ENCODE data around the gene TUNAR. TPM values are rescaled to one million over a fixed set of nuclear protein-coding genes. Genes with fewer than 3 reads are reported as not detected.

The TUNAR gene
- total RNA-seq, 3 donors from 2014 or later = not detected

DNA sequence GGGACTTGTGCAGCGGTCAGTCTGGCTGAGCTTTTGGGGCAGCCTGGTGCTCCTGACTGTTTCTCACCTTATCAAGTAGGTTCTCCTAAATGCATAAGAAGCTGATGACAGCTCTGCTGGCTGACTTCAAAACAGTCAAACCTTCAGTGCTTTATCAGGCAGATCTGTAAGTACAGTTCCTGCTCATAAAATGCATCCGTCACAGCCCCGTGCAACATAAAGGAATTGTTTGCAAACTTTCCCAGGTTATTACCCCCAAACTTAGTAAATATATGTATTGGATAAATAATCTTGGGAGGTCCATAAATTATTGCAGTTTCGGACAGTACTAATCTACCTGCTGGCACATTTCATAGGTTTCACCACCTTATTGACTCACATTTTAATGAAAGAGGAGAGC lies 10.7 kb downstream of the TUNAR start:
- no peaks in the 10 kb centered on the region for H3K4me1 Mint-ChIP-seq (ENCODE audit: low read depth)
- no peak overlapping the region for H3K4me3 Mint-ChIP-seq
- no peaks in the 10 kb centered on the region for H3K9me3 Mint-ChIP-seq
- ATAC-seq = no peak
- DNase-seq = no peak
- H3K27me3 Mint-ChIP-seq (ENCODE audit: low read depth) = peaks cover 14% of the 10 kb centered on the region
- no peaks in the 10 kb centered on the region for H3K36me3 Mint-ChIP-seq (ENCODE audit: insufficient read depth)

- ATAC-seq (no peak), DNase-seq (no peak)
- no peaks in the 10 kb centered on the region for H3K36me3 Mint-ChIP-seq (ENCODE audit: insufficient read depth)
- H3K27me3 Mint-ChIP-seq (ENCODE audit: low read depth) = peaks cover 16% of the 10 kb centered on the region
- no peak overlapping the region for H3K4me3 Mint-ChIP-seq
- no peaks in the 10 kb centered on the region for H3K9me3 Mint-ChIP-seq
- no peaks in the 10 kb centered on the region for H3K4me1 Mint-ChIP-seq (ENCODE audit: low read depth)
Measured at GRCh38 chr14:95889236-95889979, 12.8 kb downstream of the TUNAR start.

DNA sequence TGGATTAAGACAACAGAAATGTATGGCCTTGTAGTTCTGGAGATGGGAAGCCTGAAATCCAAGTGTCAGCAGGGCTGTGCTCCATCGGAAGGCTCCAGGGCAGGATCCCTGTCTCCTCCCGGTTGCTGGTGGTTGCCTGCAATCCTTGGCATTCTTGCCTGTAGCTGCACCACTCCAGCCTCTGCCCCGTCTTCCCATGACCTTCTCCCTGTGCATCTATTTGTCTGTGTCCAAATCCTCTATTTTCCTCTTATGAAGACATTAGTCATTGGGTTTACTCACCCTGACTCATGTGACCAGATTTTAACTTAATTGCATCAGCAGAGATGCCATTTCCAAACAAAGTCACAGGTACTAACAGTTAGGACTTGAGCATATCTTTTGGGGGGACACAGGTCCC lies 15.1 kb downstream of the TUNAR start:
- Mint-ChIP-seq H3K27me3 (ENCODE audit: low read depth) (peaks cover 25% of the 10 kb centered on the region), H3K4me1 (ENCODE audit: low read depth) (no peaks in the 10 kb centered on the region), H3K9me3 (no peaks in the 10 kb centered on the region), H3K36me3 (ENCODE audit: insufficient read depth) (no peaks in the 10 kb centered on the region), H3K4me3 (no peak overlapping the region)
- ATAC-seq (no peak), DNase-seq (no peak)

GRCh38 chr14:95892142-95892541 lies 15.5 kb downstream of the TUNAR start:
- DNase-seq (no peak), ATAC-seq (no peak)
- H3K4me1 Mint-ChIP-seq (ENCODE audit: low read depth) = no peaks in the 10 kb centered on the region
- no peak overlapping the region for H3K4me3 Mint-ChIP-seq
- H3K27me3 Mint-ChIP-seq (ENCODE audit: low read depth) = peaks cover 25% of the 10 kb centered on the region
- H3K9me3 Mint-ChIP-seq = no peaks in the 10 kb centered on the region
- H3K36me3 Mint-ChIP-seq (ENCODE audit: insufficient read depth) = no peaks in the 10 kb centered on the region

DNA sequence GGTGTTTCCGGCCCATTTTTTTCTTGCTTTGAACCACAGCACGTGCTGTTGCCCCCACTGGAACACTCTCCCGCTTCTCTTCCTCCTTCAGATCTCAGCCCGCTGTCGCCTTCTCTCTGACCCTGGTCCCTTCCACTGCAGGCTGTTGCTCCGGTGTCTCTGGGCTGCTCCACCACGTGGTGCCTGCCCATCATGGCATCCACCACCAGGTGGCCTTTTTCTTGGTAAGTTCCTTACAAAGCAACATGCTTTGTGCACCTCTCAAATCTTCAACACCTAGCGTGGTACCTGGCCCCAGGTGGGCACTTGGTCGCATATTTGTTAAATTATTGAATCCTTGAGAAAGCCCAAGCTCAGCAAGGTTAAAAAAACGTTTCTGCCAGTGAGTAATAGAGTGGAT lies 19.1 kb downstream of the TUNAR start:
- Mint-ChIP-seq H3K4me3 (no peak overlapping the region), H3K27me3 (ENCODE audit: low read depth) (peaks cover 30% of the 10 kb centered on the region), H3K4me1 (ENCODE audit: low read depth) (no peaks in the 10 kb centered on the region), H3K36me3 (ENCODE audit: insufficient read depth) (no peaks in the 10 kb centered on the region), H3K9me3 (no peaks in the 10 kb centered on the region)
- ATAC-seq = no peak
- DNase-seq = no peak

DNA sequence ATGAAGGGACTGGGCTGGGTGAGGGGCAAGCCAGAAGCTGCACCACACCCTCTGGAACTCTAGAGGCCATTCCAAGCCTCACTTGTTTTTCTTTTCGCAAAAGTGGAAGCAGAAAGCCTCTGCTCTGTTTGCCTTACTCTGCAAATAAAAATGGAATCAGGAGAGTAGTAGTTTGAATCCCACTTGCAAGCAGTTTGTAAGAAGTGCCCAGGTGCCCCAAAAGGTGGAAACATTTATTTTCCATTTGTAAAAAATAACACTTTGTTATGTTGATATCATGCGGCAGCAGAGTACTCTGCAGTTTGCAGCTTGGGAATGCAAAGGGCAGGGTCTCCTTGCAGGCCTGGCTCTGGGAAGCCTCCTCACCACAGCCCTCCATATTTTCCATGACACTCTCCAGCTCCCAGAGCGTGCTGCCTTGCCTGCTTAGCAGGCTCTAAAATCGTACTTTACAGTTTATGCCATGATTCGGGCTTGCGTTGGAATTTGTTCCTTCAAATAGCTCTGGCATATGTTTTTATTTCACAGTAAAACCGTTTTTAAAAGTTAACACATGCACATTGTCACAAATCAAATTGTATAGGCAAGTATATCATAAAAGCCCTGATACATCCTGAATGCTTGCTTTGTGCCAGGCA lies 20.0 kb downstream of the TUNAR start:
- H3K36me3 Mint-ChIP-seq (ENCODE audit: insufficient read depth) = no peaks in the 10 kb centered on the region
- no peak for ATAC-seq
- H3K4me3 Mint-ChIP-seq = no peak overlapping the region
- DNase-seq = no peak
- peaks cover 31% of the 10 kb centered on the region for H3K27me3 Mint-ChIP-seq (ENCODE audit: low read depth)
- H3K4me1 Mint-ChIP-seq (ENCODE audit: low read depth) = no peaks in the 10 kb centered on the region
- no peaks in the 10 kb centered on the region for H3K9me3 Mint-ChIP-seq

- Mint-ChIP-seq H3K27me3 (ENCODE audit: low read depth) (peaks cover 33% of the 10 kb centered on the region), H3K36me3 (ENCODE audit: insufficient read depth) (no peaks in the 10 kb centered on the region), H3K4me3 (no peak overlapping the region), H3K4me1 (ENCODE audit: low read depth) (no peaks in the 10 kb centered on the region), H3K9me3 (no peaks in the 10 kb centered on the region)
- ATAC-seq (no peak), DNase-seq (no peak)
Measured at GRCh38 chr14:95897280-95897679, 20.6 kb downstream of the TUNAR start.

- DNase-seq (no peak), ATAC-seq (no peak)
- H3K4me3 Mint-ChIP-seq = no peak overlapping the region
- no peaks in the 10 kb centered on the region for H3K9me3 Mint-ChIP-seq
- H3K36me3 Mint-ChIP-seq (ENCODE audit: insufficient read depth) = no peaks in the 10 kb centered on the region
- peaks cover 23% of the 10 kb centered on the region for H3K27me3 Mint-ChIP-seq (ENCODE audit: low read depth)
- no peaks in the 10 kb centered on the region for H3K4me1 Mint-ChIP-seq (ENCODE audit: low read depth)
Measured at GRCh38 chr14:95901054-95901453, 24.4 kb downstream of the TUNAR start.

GRCh38 chr14:95902273-95902826 lies 25.7 kb downstream of the TUNAR start:
- ATAC-seq (no peak), DNase-seq (no peak)
- Mint-ChIP-seq H3K4me1 (ENCODE audit: low read depth) (no peaks in the 10 kb centered on the region), H3K27me3 (ENCODE audit: low read depth) (peaks cover 23% of the 10 kb centered on the region), H3K4me3 (no peak overlapping the region), H3K36me3 (ENCODE audit: insufficient read depth) (no peaks in the 10 kb centered on the region), H3K9me3 (no peaks in the 10 kb centered on the region)

GRCh38 chr14:95903165-95903564 lies 26.5 kb downstream of the TUNAR start:
- DNase-seq = no peak
- peaks cover 20% of the 10 kb centered on the region for H3K27me3 Mint-ChIP-seq (ENCODE audit: low read depth)
- no peak for ATAC-seq
- H3K9me3 Mint-ChIP-seq = no peaks in the 10 kb centered on the region
- no peaks in the 10 kb centered on the region for H3K36me3 Mint-ChIP-seq (ENCODE audit: insufficient read depth)
- no peak overlapping the region for H3K4me3 Mint-ChIP-seq
- H3K4me1 Mint-ChIP-seq (ENCODE audit: low read depth) = no peaks in the 10 kb centered on the region

DNA sequence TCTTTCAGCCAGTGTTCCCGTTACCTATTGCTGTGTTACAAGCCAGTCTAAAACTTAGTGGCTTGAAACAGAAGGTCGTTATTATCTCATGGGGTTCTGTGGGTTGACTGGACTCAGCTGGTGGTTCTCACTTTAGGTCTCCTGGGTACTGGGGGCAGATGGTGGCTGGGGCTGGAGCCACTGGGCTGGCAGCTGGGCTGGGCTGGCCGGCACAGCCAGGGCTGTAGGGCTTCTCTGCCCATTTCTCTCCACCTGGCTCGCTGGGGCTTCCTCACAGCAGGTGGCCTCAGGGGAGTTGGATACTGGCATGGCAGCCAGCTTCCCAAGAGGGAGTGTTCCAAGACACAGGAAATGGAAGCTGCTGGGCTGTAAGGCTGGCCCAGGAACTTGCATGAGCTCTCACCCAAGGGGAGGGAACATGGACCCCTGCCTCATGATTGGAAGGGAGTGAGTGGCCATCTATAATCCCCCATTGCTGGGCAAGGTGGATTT lies 27.0 kb downstream of the TUNAR start:
- H3K9me3 Mint-ChIP-seq = no peaks in the 10 kb centered on the region
- H3K36me3 Mint-ChIP-seq (ENCODE audit: insufficient read depth) = no peaks in the 10 kb centered on the region
- H3K4me3 Mint-ChIP-seq = no peak overlapping the region
- peaks cover 20% of the 10 kb centered on the region for H3K27me3 Mint-ChIP-seq (ENCODE audit: low read depth)
- DNase-seq = no peak
- no peaks in the 10 kb centered on the region for H3K4me1 Mint-ChIP-seq (ENCODE audit: low read depth)
- ATAC-seq = no peak

GRCh38 chr14:95906591-95906990 lies 30.0 kb downstream of the TUNAR start:
- no peaks in the 10 kb centered on the region for H3K36me3 Mint-ChIP-seq (ENCODE audit: insufficient read depth)
- DNase-seq = no peak
- no peak overlapping the region for H3K4me3 Mint-ChIP-seq
- ATAC-seq = no peak
- no peaks in the 10 kb centered on the region for H3K9me3 Mint-ChIP-seq
- H3K27me3 Mint-ChIP-seq (ENCODE audit: low read depth) = peaks cover 25% of the 10 kb centered on the region
- H3K4me1 Mint-ChIP-seq (ENCODE audit: low read depth) = no peaks in the 10 kb centered on the region

DNA sequence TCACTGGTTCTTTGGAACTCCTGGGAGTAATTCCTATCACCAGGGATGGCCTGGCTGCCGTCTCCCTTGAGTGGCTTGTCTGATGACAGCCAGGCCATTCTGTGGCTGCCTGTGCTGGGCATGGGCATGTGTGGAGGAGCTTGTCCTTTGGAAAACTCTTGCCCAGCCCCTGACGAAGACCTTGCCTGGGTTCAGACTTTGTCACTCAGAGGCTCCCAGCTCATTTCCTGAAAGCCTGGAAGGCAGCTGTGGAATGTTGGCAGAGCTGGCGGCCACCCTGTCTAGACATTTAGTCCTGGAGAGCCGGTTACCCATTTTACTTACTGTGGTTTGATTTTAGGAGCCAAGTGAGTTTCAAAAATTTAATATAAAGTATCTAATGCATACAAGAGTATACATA lies 34.0 kb downstream of the TUNAR start:
- Mint-ChIP-seq H3K4me1 (ENCODE audit: low read depth) (no peaks in the 10 kb centered on the region), H3K4me3 (no peak overlapping the region)
- no peak for DNase-seq

GRCh38 chr14:95911456-95911855 lies 34.8 kb downstream of the TUNAR start:
- Mint-ChIP-seq H3K9me3 (no peaks in the 10 kb centered on the region), H3K27me3 (ENCODE audit: low read depth) (peaks cover 20% of the 10 kb centered on the region), H3K4me1 (ENCODE audit: low read depth) (no peaks in the 10 kb centered on the region), H3K4me3 (no peak overlapping the region), H3K36me3 (ENCODE audit: insufficient read depth) (no peaks in the 10 kb centered on the region)
- ATAC-seq (no peak), DNase-seq (no peak)

More for the DNA sequence above, 34.0 kb downstream of the TUNAR start:
- peaks cover 20% of the 10 kb centered on the region for H3K27me3 Mint-ChIP-seq (ENCODE audit: low read depth)
- no peak for ATAC-seq
- H3K9me3 Mint-ChIP-seq = no peaks in the 10 kb centered on the region
- no peaks in the 10 kb centered on the region for H3K36me3 Mint-ChIP-seq (ENCODE audit: insufficient read depth)

GRCh38 chr14:95915330-95915729 lies 38.7 kb downstream of the TUNAR start:
- H3K4me1 Mint-ChIP-seq (ENCODE audit: low read depth) = no peaks in the 10 kb centered on the region
- H3K9me3 Mint-ChIP-seq = no peaks in the 10 kb centered on the region
- no peak for ATAC-seq
- H3K27me3 Mint-ChIP-seq (ENCODE audit: low read depth) = peaks cover 18% of the 10 kb centered on the region
- H3K4me3 Mint-ChIP-seq = no peak overlapping the region
- H3K36me3 Mint-ChIP-seq (ENCODE audit: insufficient read depth) = no peaks in the 10 kb centered on the region
- no peak for DNase-seq

All from activated T-cell treated with anti-CD3 and anti-CD28 coated beads, Interleukin-2, amount 50 U/mL, for 4 hours (primary cell).